ENCODE data around the gene UST.
"Not testable (repeated sequence)": the region's sequence is repeated elsewhere in the genome, so short reads cannot be mapped to it uniquely, and the experiment has no call there.

Gene UST

GRCh38 chr6:149098700-149099276, 352.0 kb downstream of the UST start:
- DNase-seq, result no peak

- no peak for DNase-seq
Observed at GRCh38 chr6:149102324-149102723, 355.5 kb downstream of the UST start.

GRCh38 chr6:149103950-149104349, 357.1 kb downstream of the UST start:
- not testable (repeated sequence) for DNase-seq

GRCh38 chr6:149107520-149107919, 360.7 kb downstream of the UST start:
- DNase-seq, result no peak

- DNase-seq, result no peak
Observed at GRCh38 chr6:149108038-149108748, 361.4 kb downstream of the UST start.

GRCh38 chr6:149108749-149109100, 361.9 kb downstream of the UST start:
- no peak for DNase-seq

GRCh38 chr6:149109397-149110070, 362.7 kb downstream of the UST start:
- no peak for DNase-seq

- DNase-seq, result no peak
Observed at GRCh38 chr6:149111556-149112115, 364.8 kb downstream of the UST start.

GRCh38 chr6:149112976-149113375, 366.1 kb downstream of the UST start:
- no peak for DNase-seq

- no peak for DNase-seq
Observed at GRCh38 chr6:149114167-149114566, 367.3 kb downstream of the UST start.

GRCh38 chr6:149118737-149119653, 372.2 kb downstream of the UST start:
- DNase-seq, result no peak

GRCh38 chr6:149122850-149123821, 376.3 kb downstream of the UST start:
- DNase-seq, result no peak

GRCh38 chr6:149125309-149125708, 378.5 kb downstream of the UST start:
- no peak for DNase-seq
